ENCODE results near the gene LITAF. TPM values are rescaled to one million over a fixed set of nuclear protein-coding genes. Genes with fewer than 3 reads are reported as not detected.

Gene LITAF
- total and polyA plus RNA-seq, 4 donors: 5.2 to 65.2 (median 36.0) TPM

DNA sequence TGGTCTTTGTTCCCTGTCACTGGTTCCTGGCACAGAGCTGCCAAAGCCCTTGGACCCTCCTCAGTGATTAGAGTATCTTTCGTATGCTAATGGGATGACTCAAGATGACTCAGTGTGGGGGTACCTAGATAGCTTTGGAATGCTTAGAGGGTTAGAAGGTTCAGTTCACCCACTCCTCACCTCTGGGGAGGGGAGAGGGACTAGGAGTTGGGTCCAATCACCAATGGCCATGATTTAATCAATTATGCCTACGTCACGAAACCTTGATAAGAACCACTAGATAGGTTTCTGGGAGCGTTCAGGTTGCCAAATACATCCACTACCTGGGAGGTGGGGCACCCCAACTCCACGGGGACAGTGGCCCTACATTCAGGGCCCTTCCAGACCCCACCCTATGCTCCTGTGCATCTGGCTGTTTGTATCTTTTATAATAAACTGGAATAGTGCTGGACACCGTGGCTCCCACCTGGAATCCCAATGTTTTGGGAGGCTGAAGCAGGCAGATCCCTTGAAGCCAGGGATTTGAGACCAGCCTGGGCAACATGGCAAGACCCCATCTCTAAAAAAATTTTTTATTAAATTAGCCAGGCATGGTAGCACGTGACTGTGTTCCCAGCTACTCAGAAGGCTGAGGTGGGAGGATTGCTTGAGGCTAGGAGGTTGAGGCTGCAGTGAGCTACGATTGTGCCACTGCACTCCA is 29.2 kb upstream of the LITAF start:
- H3K9ac ChIP-seq (ENCODE audit: low read depth in 1 of 2, low read length in 2 of 2): no peak overlapping the region
- WGBS: 83% methylated on average over 8 of the region's 8 CpGs
- peaks cover 5 to 14% (median 11%) of the 10 kb centered on the region in 4 donors for H3K4me1 ChIP-seq (ENCODE audit: control insufficient read depth in 4 of 4, insufficient read depth in 4 of 4, low read length in 3 of 4)
- H3K27me3 ChIP-seq (ENCODE audit: control insufficient read depth in 4 of 4, insufficient read depth in 4 of 4, low read length in 3 of 4): no peaks in the 10 kb centered on the region
- H3K4me3 ChIP-seq (ENCODE audit: low read depth in 1 of 3, low read length in 3 of 3): no peak overlapping the region
- TF ChIP-seq YY1 (IDR thresholded peaks at IDR 0.05): no peak
- no peak for TF ChIP-seq SP1 (IDR thresholded peaks at IDR 0.05)
- no peak for TF ChIP-seq RXRA (IDR thresholded peaks at IDR 0.05)
- no peak for TF ChIP-seq TAF1 (conservative IDR thresholded peaks at IDR 0.05)
- TF ChIP-seq EGR1 (IDR thresholded peaks at IDR 0.05; ENCODE audit: low read depth in 2 of 2): no peak
- no peak for TF ChIP-seq HNF4A (conservative IDR thresholded peaks at IDR 0.05)
- TF ChIP-seq, protein P1, sequence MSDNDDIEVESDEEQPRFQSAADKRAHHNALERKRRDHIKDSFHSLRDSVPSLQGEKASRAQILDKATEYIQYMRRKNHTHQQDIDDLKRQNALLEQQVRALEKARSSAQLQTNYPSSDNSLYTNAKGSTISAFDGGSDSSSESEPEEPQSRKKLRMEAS (IDR thresholded peaks at IDR 0.05): no peak
- no peak for TF ChIP-seq FOXA2 (IDR thresholded peaks at IDR 0.05)
- no peak for TF ChIP-seq NR2F2 (IDR thresholded peaks at IDR 0.05)
- TF ChIP-seq, protein P2, sequence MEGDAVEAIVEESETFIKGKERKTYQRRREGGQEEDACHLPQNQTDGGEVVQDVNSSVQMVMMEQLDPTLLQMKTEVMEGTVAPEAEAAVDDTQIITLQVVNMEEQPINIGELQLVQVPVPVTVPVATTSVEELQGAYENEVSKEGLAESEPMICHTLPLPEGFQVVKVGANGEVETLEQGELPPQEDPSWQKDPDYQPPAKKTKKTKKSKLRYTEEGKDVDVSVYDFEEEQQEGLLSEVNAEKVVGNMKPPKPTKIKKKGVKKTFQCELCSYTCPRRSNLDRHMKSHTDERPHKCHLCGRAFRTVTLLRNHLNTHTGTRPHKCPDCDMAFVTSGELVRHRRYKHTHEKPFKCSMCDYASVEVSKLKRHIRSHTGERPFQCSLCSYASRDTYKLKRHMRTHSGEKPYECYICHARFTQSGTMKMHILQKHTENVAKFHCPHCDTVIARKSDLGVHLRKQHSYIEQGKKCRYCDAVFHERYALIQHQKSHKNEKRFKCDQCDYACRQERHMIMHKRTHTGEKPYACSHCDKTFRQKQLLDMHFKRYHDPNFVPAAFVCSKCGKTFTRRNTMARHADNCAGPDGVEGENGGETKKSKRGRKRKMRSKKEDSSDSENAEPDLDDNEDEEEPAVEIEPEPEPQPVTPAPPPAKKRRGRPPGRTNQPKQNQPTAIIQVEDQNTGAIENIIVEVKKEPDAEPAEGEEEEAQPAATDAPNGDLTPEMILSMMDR (IDR thresholded peaks at IDR 0.05; ENCODE audit: low read depth, low read length, missing input control): no peak
- TF ChIP-seq, protein P3, sequence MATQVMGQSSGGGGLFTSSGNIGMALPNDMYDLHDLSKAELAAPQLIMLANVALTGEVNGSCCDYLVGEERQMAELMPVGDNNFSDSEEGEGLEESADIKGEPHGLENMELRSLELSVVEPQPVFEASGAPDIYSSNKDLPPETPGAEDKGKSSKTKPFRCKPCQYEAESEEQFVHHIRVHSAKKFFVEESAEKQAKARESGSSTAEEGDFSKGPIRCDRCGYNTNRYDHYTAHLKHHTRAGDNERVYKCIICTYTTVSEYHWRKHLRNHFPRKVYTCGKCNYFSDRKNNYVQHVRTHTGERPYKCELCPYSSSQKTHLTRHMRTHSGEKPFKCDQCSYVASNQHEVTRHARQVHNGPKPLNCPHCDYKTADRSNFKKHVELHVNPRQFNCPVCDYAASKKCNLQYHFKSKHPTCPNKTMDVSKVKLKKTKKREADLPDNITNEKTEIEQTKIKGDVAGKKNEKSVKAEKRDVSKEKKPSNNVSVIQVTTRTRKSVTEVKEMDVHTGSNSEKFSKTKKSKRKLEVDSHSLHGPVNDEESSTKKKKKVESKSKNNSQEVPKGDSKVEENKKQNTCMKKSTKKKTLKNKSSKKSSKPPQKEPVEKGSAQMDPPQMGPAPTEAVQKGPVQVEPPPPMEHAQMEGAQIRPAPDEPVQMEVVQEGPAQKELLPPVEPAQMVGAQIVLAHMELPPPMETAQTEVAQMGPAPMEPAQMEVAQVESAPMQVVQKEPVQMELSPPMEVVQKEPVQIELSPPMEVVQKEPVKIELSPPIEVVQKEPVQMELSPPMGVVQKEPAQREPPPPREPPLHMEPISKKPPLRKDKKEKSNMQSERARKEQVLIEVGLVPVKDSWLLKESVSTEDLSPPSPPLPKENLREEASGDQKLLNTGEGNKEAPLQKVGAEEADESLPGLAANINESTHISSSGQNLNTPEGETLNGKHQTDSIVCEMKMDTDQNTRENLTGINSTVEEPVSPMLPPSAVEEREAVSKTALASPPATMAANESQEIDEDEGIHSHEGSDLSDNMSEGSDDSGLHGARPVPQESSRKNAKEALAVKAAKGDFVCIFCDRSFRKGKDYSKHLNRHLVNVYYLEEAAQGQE (IDR thresholded peaks at IDR 0.05): no peak
- TF ChIP-seq, protein P4, sequence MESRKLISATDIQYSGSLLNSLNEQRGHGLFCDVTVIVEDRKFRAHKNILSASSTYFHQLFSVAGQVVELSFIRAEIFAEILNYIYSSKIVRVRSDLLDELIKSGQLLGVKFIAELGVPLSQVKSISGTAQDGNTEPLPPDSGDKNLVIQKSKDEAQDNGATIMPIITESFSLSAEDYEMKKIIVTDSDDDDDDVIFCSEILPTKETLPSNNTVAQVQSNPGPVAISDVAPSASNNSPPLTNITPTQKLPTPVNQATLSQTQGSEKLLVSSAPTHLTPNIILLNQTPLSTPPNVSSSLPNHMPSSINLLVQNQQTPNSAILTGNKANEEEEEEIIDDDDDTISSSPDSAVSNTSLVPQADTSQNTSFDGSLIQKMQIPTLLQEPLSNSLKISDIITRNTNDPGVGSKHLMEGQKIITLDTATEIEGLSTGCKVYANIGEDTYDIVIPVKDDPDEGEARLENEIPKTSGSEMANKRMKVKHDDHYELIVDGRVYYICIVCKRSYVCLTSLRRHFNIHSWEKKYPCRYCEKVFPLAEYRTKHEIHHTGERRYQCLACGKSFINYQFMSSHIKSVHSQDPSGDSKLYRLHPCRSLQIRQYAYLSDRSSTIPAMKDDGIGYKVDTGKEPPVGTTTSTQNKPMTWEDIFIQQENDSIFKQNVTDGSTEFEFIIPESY (IDR thresholded peaks at IDR 0.05): no peak
- no peak for TF ChIP-seq FOXA1 (IDR thresholded peaks at IDR 0.05)
- no peak for TF ChIP-seq JUND (IDR thresholded peaks at IDR 0.05)
- TF ChIP-seq RAD21 (IDR thresholded peaks at IDR 0.05): no peak
- no peak for TF ChIP-seq GABPA (IDR thresholded peaks at IDR 0.05 in 1 of 2, conservative IDR thresholded peaks at IDR 0.05 in 1 of 2)
- TF ChIP-seq, protein P5, sequence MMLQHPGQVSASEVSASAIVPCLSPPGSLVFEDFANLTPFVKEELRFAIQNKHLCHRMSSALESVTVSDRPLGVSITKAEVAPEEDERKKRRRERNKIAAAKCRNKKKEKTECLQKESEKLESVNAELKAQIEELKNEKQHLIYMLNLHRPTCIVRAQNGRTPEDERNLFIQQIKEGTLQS (IDR thresholded peaks at IDR 0.05): no peak
- no peak for TF ChIP-seq HNF4G (IDR thresholded peaks at IDR 0.05)
- H3K9me3 ChIP-seq (ENCODE audit: control insufficient read depth in 4 of 4, low read length in 3 of 4): no peaks in the 10 kb centered on the region
- DNase-seq (ENCODE audit: low spot score): no peak
- H3K36me3 ChIP-seq (ENCODE audit: control insufficient read depth in 4 of 4, insufficient read depth in 3 of 4, low read depth in 1 of 4, low read length in 3 of 4): no peaks in the 10 kb centered on the region
- no peak overlapping the region for H3K27ac ChIP-seq (ENCODE audit: low read depth in 1 of 2, low read length in 2 of 2)
